ENCODE data around the gene FAM180A.

FAM180A gene

DNA sequence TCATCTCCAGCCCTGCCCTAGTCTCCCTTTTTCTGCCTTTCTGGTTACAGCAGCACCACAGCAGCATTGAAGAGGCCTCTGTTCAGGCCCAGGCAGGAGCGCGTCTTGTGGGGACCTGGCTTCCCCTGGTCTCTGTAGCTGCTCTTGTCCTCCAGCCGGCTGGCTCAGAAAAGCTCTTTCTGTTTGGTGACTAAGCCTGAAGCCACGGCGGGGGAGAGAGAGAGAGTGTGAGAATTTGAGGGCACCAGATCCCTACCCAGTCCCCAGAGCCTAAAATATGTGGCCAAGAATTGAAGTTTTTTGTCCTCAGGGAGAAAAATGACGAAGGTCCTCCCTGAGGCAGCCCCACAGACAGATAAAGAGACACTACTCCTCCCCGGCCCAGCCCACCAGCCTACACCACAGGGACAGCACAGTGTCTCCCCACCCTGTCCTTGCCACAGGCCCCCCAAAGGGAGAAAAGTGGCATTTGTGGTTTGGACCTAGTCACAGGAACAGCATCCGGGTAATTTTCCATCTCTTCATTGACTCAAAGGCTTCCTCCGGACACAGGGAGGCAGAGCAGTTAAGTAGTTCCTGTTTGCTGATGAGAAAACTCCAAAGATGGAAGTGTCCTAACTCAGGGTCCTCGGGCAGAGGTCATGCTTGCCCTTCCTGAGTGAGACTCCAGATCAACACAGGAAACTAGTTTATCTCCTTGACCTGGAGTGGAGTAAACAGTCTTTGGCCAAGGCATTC lies 13.3 kb upstream of the FAM180A start:
- TF ChIP-seq, protein P1, sequence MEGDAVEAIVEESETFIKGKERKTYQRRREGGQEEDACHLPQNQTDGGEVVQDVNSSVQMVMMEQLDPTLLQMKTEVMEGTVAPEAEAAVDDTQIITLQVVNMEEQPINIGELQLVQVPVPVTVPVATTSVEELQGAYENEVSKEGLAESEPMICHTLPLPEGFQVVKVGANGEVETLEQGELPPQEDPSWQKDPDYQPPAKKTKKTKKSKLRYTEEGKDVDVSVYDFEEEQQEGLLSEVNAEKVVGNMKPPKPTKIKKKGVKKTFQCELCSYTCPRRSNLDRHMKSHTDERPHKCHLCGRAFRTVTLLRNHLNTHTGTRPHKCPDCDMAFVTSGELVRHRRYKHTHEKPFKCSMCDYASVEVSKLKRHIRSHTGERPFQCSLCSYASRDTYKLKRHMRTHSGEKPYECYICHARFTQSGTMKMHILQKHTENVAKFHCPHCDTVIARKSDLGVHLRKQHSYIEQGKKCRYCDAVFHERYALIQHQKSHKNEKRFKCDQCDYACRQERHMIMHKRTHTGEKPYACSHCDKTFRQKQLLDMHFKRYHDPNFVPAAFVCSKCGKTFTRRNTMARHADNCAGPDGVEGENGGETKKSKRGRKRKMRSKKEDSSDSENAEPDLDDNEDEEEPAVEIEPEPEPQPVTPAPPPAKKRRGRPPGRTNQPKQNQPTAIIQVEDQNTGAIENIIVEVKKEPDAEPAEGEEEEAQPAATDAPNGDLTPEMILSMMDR (IDR thresholded peaks at IDR 0.05; ENCODE audit: low read depth, low read length, missing control alignments), result no peak
- H3K27me3 ChIP-seq (replicated peaks), result no peaks in the 10 kb centered on the region
- DNase-seq, result peak; percentile 75
- no peaks in the 10 kb centered on the region for H3K36me3 ChIP-seq (replicated peaks)
- H3K27ac ChIP-seq, result peak overlapping the region; percentile 73
- in situ Hi-C loops (cut with HindIII; ENCODE audit: low pct_ligation_motif_present, low sequenced_read_pairs), result no loop called here
- H3K4me3 ChIP-seq (ENCODE audit: low read depth, low read length), result no peak overlapping the region

DNA sequence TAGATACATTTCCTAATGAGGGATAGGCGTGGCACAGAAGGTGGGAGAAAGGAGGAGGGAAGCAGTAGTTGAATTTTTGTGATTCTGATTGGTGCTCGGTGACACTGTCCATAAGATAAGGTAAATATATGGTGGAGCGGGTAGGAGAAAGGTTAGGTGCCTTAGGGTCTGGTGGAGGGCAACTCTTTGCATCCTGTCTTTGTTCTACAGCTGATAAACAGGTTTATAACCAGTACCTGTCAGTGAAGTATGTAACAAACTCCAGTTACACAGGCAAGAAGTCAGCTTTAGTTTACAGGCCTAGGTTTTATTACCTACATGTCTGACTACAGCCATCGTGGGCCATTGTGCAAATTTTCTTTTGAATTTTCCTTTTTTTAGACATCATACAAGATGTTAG lies 10.9 kb upstream of the FAM180A start:
- Histone ChIP-seq H3K36me3 (replicated peaks) (no peaks in the 10 kb centered on the region), H3K27me3 (replicated peaks) (no peaks in the 10 kb centered on the region), H3K4me3 (ENCODE audit: low read depth, low read length) (no peak overlapping the region), H3K27ac (no peak overlapping the region)
- in situ Hi-C loops (cut with HindIII; ENCODE audit: low pct_ligation_motif_present, low sequenced_read_pairs), result no loop called here
- DNase-seq, result no peak
- TF ChIP-seq, protein P1 (IDR thresholded peaks at IDR 0.05; ENCODE audit: low read depth, low read length, missing control alignments), result no peak

DNA sequence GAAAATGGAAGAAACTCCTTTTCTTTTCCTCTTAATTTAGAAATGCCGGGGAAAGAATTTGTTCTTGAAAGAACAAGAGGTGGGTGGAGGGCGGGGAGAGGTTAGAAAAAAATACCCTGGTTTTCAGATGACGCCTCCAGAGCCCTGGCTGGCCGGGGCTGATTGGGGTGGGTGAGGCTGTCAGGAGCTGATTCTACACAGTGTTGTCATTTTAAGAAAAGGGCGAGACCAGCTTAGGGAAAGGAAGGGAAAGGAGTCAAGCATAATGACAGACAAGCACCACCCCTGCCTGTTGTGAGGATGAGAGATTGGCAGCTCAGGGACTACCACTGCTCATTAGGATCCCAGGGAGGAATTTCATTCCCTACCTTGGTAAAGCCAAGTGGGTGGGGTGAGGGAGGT lies 9.9 kb upstream of the FAM180A start:
- no peaks in the 10 kb centered on the region for H3K27me3 ChIP-seq (replicated peaks)
- TF ChIP-seq, protein P1 (IDR thresholded peaks at IDR 0.05; ENCODE audit: low read depth, low read length, missing control alignments), result no peak
- peak overlapping the region; percentile 73 for H3K27ac ChIP-seq
- peak; percentile 63 for DNase-seq
- no peak overlapping the region for H3K4me3 ChIP-seq (ENCODE audit: low read depth, low read length)
- in situ Hi-C loops (cut with HindIII; ENCODE audit: low pct_ligation_motif_present, low sequenced_read_pairs), result no loop called here
- H3K36me3 ChIP-seq (replicated peaks), result no peaks in the 10 kb centered on the region

DNA sequence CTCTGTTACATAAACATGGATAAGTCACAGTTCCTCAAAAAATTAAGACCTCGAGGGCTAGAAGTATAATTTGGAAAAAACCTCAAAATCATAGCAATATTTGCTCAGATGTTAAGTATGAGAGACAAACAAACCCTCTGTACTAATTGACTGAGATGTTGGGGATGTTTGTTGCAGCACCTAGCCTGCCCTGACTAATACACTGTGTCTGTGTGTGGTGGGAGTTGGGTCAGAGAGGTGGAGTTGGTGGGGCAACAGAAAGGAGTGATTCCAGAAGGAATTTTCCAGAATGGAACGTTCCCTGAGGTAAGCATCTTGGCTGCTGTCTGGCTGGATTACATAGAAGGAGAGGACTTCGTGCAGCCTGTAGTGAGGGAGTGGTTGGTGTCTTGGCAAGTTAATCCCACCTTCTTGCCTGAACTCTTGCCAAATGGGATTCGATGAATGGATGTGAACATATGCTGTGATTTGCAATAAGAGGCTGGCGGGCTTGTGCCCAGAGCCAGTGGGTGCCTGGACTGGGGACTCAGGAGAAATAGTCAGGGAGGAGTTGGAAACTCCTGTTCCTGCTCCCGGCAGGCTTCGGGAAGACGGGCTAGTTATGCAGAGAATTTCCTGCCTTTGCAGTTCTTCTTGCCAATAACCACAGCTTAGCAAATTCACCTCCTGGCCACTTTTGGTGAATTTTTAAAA lies 9.3 kb upstream of the FAM180A start:
- in situ Hi-C loops (cut with HindIII; ENCODE audit: low pct_ligation_motif_present, low sequenced_read_pairs), result no loop called here
- Histone ChIP-seq H3K27ac (peak overlapping the region; percentile 73), H3K36me3 (replicated peaks) (no peaks in the 10 kb centered on the region), H3K27me3 (replicated peaks) (no peaks in the 10 kb centered on the region), H3K4me3 (ENCODE audit: low read depth, low read length) (no peak overlapping the region)
- TF ChIP-seq, protein P1 (IDR thresholded peaks at IDR 0.05; ENCODE audit: low read depth, low read length, missing control alignments), result no peak
- DNase-seq, result no peak

DNA sequence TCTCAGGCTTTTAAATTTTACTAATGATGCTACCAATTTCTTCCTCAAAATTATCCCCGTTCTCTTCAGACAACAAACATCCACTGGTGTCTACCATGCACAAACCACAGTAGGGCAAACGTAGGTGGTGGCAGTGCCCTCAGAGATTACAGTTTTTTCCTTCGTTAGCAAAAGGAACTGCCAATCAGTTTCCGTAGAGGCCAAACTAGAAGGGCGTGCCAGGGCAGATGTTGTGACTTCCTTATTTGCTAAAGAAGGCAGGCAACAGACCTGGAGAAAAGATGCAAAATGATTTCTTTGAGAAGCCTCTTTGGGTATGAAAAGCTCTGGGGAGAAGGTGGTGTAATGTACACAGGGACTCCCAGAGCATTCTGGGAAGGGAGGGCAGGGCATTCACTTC lies 7.6 kb upstream of the FAM180A start:
- TF ChIP-seq, protein P1 (IDR thresholded peaks at IDR 0.05; ENCODE audit: low read depth, low read length, missing control alignments), result no peak
- no peaks in the 10 kb centered on the region for H3K27me3 ChIP-seq (replicated peaks)
- no peak overlapping the region for H3K4me3 ChIP-seq (ENCODE audit: low read depth, low read length)
- in situ Hi-C loops (cut with HindIII; ENCODE audit: low pct_ligation_motif_present, low sequenced_read_pairs), result no loop called here
- DNase-seq, result no peak
- no peaks in the 10 kb centered on the region for H3K36me3 ChIP-seq (replicated peaks)
- no peak overlapping the region for H3K27ac ChIP-seq

Data from brain microvascular endothelial cell (primary cell).